GM19468 (cell line): Measurements from ENCODE around the gene PPP1R7.

Source experiments
- ATAC-seq: cut with Tn5 transposase; IDR thresholded peaks from one replicate; pipeline ENCODE4 v1.9.1; 2021; ENCODE audit warnings: mild to moderate bottlenecking, moderate library complexity, moderate number of reproducible peaks; ENCODE audit not compliant: unreplicated experiment; ENCODE audit errors: extremely low read depth

Gene PPP1R7

DNA sequence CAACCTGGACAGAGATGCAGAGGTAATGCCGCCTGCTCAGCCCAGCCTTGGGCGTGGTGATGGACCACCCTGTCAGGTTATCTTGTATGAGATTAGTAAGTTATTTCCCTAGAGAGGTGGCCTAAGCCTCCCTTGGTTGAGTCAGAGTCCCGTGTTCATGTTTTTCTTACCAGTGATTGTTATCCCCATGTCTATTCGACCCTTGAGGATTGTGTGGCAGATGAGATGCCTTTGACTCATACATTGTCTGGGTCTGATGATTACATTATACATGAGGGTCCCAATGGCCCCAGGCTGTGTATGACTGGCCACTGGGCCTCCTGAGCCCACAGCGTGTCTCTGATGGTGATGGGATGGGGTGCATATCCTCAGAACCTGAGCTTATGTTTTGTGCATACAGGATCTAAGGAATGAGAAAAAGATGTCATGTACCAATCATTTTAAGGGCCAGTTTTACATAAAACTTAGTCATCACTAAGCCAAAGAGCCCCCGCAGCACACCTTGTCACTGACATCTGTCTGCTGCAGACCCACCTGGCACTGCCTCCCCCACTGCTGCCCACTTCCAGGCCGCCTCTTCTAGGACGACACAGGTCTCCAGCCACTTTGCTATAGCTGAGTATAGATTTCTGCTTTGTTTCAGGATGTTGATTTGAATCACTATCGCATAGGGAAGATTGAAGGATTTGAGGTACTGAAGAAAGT lies 7.7 kb downstream of the PPP1R7 start:
- no peak for ATAC-seq

- ATAC-seq: no peak
Observed at GRCh38 chr2:241158546-241158900, 8.3 kb downstream of the PPP1R7 start.

GRCh38 chr2:241159116-241159515 lies 8.8 kb downstream of the PPP1R7 start:
- ATAC-seq: no peak

DNA sequence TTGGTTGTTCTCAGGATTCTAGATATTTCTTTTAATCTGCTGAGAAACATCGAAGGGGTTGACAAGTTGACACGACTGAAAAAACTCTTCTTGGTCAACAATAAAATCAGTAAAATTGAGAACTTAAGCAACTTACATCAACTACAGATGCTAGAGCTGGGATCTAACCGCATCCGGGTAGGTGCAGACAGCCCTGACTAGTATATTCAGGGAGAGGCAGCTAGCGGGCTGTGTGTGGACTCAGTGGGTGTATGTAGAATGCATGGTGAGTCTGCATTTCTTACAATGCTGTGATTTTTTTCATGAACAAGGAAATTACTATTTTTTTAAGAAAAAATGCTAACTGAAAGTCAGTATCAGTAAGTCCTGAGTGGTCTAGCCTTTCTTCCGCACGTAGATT lies 10.1 kb downstream of the PPP1R7 start:
- no peak for ATAC-seq

DNA sequence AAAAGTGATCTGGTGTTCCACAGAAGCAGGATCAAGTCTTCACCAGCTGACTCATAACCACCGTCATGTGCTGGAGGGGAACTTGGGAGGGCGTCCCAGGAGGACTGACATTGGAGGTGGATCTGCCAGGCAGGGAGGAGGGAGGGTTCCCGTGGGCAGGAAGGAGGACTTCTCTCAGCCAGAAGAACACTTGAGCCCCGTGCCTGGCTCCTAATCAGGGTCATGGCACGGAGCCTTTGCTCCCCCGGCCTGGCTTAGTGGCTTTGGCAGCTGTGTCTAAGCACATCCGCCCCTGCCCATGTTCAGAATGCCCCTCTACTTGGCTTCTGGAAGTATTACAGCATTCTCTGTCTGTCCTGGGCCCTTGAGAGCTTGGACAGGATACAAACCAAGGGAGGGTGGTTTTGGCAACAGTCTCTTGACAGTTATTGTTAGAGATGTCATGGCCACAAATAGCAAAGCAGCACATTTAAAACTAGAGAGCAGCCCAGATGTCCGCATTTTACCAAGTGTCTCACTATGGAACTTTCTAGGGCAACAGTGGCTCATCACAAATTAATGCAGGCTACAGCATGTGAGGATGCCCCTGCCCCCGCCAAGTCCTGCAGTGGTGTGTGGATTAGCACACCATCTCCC lies 11.5 kb downstream of the PPP1R7 start:
- ATAC-seq: no peak

- no peak for ATAC-seq
Observed at GRCh38 chr2:241163601-241164118, 13.4 kb downstream of the PPP1R7 start.

DNA sequence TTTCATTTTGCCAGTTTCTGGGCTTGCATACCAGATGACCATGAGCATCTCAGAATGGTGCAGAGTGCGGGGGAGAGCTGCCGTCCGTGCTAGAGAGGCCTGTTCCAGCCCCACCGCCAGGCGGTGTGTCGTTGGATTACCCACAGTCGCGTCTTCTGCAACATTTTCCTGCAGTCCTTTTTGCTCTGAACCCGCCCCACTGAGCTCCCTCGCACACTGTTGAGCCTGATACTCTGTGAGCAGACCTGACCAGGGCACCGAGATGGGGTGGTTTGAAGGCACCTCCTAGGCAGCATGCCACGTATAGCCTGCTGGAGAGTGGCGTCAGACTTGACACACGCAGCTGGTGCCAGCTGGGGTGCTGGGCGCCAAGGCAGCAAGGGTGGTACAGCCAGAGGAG lies 18.1 kb downstream of the PPP1R7 start:
- ATAC-seq: no peak

DNA sequence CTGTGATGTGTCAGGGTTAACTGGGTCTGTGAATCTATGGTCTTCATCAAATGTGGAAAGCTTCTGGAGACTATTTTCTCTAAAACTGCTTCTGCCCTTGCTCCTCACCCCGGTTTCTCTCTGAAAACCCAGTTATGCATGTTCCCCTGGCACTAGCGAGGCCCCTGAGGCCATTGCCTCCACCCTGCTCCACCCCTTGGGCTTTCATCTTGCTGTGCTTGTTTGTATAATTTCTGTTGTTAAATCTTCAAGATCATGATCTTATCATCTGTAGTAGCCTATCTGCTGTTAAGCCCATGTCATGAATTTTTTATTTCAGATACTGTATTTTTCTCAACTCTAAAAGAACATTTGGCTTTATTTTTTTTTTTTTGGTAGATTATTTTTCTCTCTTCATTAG lies 23.3 kb downstream of the PPP1R7 start:
- no peak for ATAC-seq

- ATAC-seq: no peak
Observed at GRCh38 chr2:241177526-241178334, 27.5 kb downstream of the PPP1R7 start.

DNA sequence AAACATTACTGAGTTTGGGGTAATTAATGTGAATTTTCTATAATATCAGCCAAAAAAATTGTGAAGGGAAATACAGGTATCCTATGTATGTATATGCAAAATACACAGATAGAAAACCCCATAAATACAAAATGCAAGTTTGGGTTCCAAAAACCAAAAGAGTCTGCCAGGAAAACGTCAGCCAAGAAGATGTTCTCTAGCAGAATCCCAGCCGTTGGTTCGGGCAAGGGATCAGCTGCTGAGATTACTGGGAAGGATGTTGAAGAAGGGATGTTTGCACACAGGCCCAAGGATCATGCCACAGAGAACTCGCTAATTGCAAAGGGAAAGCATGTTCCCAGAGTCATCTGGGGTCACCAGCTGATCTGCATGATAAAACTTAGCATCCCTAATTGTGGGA lies 28.7 kb downstream of the PPP1R7 start:
- no peak for ATAC-seq

DNA sequence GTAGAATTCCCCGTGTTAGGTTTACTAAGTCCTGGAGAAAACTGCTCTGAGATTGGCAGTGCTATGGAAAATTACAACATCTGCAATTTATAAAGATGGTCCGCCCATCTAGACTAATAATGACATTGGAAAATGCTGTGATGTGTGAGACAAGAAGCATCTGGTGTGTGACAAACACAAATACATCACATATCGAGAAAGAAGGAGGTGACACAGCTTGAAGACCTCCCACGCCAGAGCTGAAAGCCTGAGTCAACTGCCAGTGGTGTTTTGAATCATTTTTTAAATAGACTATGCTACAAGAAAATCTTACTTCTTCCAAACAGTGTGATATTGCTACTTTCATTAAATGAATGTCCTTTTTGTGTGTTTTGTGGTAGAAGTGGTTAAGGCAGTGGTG lies 29.6 kb downstream of the PPP1R7 start:
- no peak for ATAC-seq

- ATAC-seq: no peak
Observed at GRCh38 chr2:241180495-241180894, 30.2 kb downstream of the PPP1R7 start.

DNA sequence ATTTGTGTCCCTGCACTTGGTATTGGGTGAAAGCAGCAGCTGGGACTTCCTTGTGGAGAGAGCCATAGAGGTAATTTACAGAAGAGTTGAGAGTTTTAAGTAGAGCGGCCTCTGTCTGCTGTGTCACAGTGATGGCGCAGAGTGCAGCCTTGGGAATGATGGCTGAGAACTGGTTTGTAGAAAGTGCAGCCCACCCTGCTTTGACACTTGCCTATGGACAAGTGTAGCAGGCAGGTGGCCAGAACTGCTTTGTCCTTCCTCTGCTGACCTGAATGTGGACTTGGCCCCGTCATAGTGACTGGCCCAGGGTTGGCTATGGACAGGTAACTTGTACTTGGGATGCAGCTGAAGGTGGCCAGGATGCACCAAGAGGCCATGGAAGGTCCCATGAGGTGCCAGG lies 31.9 kb downstream of the PPP1R7 start:
- no peak for ATAC-seq

GRCh38 chr2:241182531-241183133 lies 32.4 kb downstream of the PPP1R7 start:
- ATAC-seq: no peak

- no peak for ATAC-seq
Observed at GRCh38 chr2:241183221-241183620, 33.0 kb downstream of the PPP1R7 start.

DNA sequence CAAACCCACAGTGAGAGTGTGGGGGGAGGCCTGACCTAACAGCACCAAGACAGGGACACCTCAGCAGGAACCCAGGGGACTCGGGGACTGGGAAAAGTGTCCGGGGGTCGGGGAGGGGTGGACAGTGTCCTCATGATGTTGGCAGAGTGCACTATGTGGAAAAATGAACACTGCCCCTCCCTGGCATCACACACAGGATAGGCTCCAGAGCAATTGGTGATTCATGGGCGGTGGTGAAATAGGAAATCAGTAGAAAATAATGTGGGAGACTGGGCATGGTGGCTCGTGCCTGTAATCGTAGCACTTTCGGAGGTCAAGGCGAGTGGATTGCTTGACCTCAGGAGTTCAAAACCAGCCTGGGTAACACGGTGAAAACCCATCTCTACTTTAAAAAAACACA lies 34.6 kb downstream of the PPP1R7 start:
- ATAC-seq: no peak

DNA sequence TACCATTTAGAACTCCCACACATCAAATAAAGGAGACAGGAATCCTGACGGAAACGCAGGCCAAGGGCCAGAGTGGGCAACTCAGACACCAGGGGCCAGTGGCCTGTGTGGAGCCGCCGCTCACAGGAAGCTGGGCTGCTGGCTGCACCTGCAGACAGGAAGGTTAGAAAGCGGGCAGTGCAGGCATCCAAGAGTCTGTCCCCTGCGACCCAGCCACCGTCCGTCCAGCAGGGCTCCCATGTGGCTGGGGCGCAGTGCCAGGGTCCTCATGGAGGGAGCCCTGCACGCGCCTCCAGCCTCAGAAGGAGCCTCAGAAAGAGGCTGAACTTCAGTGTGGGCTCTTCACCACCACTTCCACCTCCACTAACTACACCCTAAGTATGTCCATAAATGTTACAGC lies 35.7 kb downstream of the PPP1R7 start:
- ATAC-seq: no peak

DNA sequence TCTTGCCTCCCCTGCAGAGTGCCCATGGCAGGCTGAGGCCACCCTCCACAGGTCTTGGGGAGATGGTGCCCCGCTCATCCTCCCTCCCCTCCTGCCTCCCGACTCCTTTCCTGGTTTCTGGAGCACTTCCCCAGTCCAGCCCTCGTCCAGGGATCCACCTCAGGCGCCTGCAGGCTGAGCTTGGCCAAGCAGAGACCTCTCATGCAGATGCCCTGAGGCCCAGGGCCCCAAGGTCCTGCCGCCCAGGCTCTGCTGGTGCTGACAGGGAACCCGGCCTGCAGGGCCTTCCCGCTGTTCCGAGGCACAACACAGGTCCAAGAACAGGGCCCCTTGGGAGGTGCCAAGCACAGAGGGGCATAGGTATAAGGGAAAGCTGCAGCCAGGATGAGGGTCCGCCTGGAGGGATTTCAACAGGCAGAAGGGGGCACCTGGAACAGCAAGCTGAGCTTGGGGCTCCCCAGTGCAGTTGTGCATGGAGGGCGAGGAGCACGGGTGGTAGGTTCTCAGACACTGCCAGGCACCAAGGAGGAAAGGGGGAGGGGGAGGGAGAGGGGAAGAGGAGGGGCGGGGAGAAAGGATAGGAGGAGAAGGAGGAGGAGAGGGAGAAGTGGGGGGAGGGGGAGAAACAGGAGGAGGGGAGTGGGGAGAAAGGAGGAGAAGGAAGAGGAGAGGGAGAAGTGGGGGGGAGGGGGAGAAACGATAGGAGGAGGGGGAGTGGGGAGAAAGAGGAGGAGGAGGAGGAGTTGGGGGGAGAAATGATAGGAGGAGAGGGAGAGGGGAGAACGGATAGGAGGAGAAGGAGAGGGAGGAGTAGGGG lies 37.0 kb downstream of the PPP1R7 start:
- ATAC-seq: no peak

GRCh38 chr2:241187918-241188234 lies 37.6 kb downstream of the PPP1R7 start:
- no peak for ATAC-seq
